OCI-LY7 (cell line): ENCODE data around the gene NOXO1. TPM values are rescaled to one million over a fixed set of nuclear protein-coding genes. Genes with fewer than 3 reads are reported as not detected.

Source experiments
- BruUV-seq: library from RNA; stranded (reverse); fragments of 400-500 nt; replicated peaks from 2 replicates; lab custom pipeline; 2021; lab: Mats Ljungman, UMichigan
- CTCF ChIA-PET: fragments of 300-600 bp; sonication (Branson Sonifier 250); formaldehyde crosslinking; loops from one replicate; lab custom pipeline; 2022; ENCODE audit warnings: antibody characterized with exemption; ENCODE audit not compliant: unreplicated experiment; lab: Charles Lee
- POLR2A ChIA-PET: fragments of 300-600 bp; sonication (Branson Sonifier 250); formaldehyde crosslinking; loops from one replicate; lab custom pipeline; 2022; ENCODE audit warnings: antibody characterized with exemption; lab: Charles Lee
- DNase-seq: peaks from one replicate; pipeline ENCODE4 v3.0.0-alpha.2; 2015; ENCODE audit warnings: low spot score
- H2AFZ ChIP-seq: fragments of 200-600 bp; sonication (generic), shearing (Covaris generic); 2 replicates; pipeline ENCODE4 v1.6.1; 2014; ENCODE audit warnings: mild to moderate bottlenecking, antibody characterized with exemption, low read length, moderate library complexity
- H3K27ac ChIP-seq: fragments of 200-600 bp; sonication (generic); 2 replicates; pipeline ENCODE4 v1.5.1; 2014; ENCODE audit warnings: mixed run types, low read depth, mild to moderate bottlenecking, moderate library complexity, low read length, inconsistent platforms; ENCODE audit not compliant: poor library complexity, severe bottlenecking
- H3K36me3 ChIP-seq: fragments of 200-600 bp; sonication (generic); 2 replicates; pipeline ENCODE4 v1.6.1; 2014; ENCODE audit warnings: mild to moderate bottlenecking, antibody characterized with exemption, low read length, moderate library complexity, mixed read lengths; ENCODE audit not compliant: insufficient read depth
- H3K4me1 ChIP-seq: fragments of 200-600 bp; sonication (generic); 2 replicates; pipeline ENCODE4 v1.5.1; 2014; ENCODE audit warnings: mild to moderate bottlenecking, low read length; ENCODE audit not compliant: insufficient read depth, poor library complexity, severe bottlenecking
- H3K4me2 ChIP-seq: fragments of 200-600 bp; sonication (generic); 2 replicates; pipeline ENCODE4 v1.6.1; 2014; ENCODE audit warnings: mild to moderate bottlenecking, low read length
- H3K4me3 ChIP-seq: fragments of 200-600 bp; sonication (generic); 2 replicates; pipeline ENCODE4 v1.5.1; 2014; ENCODE audit warnings: mild to moderate bottlenecking, low read depth, low read length; ENCODE audit not compliant: poor library complexity, severe bottlenecking
- H3K79me2 ChIP-seq: fragments of 200-600 bp; sonication (generic); 2 replicates; pipeline ENCODE4 v1.6.1; 2016; ENCODE audit warnings: low read depth, mild to moderate bottlenecking, low read length, moderate library complexity, mixed read lengths; ENCODE audit not compliant: insufficient read depth
- H3K9me2 ChIP-seq: fragments of 200-600 bp; sonication (generic); 2 replicates; pipeline ENCODE4 v1.6.1; 2016; ENCODE audit warnings: mild to moderate bottlenecking, low read length, mixed read lengths; ENCODE audit not compliant: insufficient read depth
- H3K9me3 ChIP-seq: fragments of 200-600 bp; sonication (generic); 2 replicates; pipeline ENCODE4 v1.6.1; 2014; ENCODE audit warnings: mild to moderate bottlenecking, mixed run types, low read length, mixed read lengths
- H4K20me1 ChIP-seq: fragments of 200-600 bp; sonication (generic); 2 replicates; pipeline ENCODE4 v1.6.1; 2014; ENCODE audit warnings: mild to moderate bottlenecking, antibody characterized with exemption, low read length, moderate library complexity, mixed read lengths; ENCODE audit not compliant: insufficient read depth
- EZH2phosphoT487 ChIP-seq: fragments of 200-600 bp; sonication (generic); IDR thresholded peaks from 2 replicates; pipeline ENCODE4 v1.6.1; 2018; ENCODE audit warnings: low read depth, borderline replicate concordance, mild to moderate bottlenecking, mixed run types, antibody characterized with exemption, low read length, moderate library complexity, mixed read lengths
- intact Hi-C: fragments of 100-400 bp; cut with micrococcal nuclease; formaldehyde crosslinking; loops from one replicate; pipeline ENCODE4 v1.10.0; 2022; ENCODE audit not compliant: unreplicated experiment
- total RNA-seq, 2 experiments: library from RNA; depleted of rRNA in 1 of 2; stranded (reverse); fragments of >200 nt in 1 of 2; shearing (Covaris generic) in 1 of 2; gene quantifications; 2 replicates each; pipeline ENCODE4 v1.2.3, GENCODE V29; 2014 to 2022
- TF ChIP-seq, protein P1 (sequence below): fragments of 200-600 bp; sonication (generic); conservative IDR thresholded peaks from 2 replicates; pipeline ENCODE4 v1.5.1; 2014; ENCODE audit warnings: mild to moderate bottlenecking, antibody characterized with exemption, low read length, moderate library complexity, mixed read lengths

The NOXO1 gene
- total RNA-seq, 2 experiments from 2014 or later = 0.22 to 0.30 TPM

DNA sequence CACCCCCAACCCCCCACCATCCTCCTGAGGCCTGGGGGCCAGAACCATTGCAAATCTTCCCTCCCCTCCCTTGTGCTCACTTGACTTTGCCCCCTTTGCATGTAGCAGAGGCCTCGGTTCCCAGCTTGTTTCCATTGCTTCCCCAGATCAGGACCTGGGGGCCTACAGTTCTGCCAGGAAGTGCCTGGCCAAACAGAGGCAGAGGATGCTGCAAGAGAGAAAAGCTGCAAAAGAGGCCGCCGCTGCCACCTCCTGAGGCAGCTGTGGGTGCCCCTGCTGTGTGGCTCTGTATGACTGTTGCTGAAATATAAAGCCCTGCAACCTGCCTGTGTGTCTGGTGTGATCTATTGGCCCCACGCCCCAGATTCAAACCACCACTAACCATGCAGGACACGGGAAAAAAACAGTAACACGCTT is 19.6 kb downstream of the NOXO1 start:
- no peak for TF ChIP-seq EZH2phosphoT487
- TF ChIP-seq, protein P1, sequence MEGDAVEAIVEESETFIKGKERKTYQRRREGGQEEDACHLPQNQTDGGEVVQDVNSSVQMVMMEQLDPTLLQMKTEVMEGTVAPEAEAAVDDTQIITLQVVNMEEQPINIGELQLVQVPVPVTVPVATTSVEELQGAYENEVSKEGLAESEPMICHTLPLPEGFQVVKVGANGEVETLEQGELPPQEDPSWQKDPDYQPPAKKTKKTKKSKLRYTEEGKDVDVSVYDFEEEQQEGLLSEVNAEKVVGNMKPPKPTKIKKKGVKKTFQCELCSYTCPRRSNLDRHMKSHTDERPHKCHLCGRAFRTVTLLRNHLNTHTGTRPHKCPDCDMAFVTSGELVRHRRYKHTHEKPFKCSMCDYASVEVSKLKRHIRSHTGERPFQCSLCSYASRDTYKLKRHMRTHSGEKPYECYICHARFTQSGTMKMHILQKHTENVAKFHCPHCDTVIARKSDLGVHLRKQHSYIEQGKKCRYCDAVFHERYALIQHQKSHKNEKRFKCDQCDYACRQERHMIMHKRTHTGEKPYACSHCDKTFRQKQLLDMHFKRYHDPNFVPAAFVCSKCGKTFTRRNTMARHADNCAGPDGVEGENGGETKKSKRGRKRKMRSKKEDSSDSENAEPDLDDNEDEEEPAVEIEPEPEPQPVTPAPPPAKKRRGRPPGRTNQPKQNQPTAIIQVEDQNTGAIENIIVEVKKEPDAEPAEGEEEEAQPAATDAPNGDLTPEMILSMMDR = no peak
- Histone ChIP-seq H3K36me3 (peaks cover 57% of the 10 kb centered on the region), H4K20me1 (peaks cover 14% of the 10 kb centered on the region), H3K4me2 (peak overlapping the region; percentile 96), H3K27ac (peak overlapping the region; percentile 80), H3K79me2 (peaks cover 60% of the 10 kb centered on the region), H3K9me3 (no peaks in the 10 kb centered on the region), H3K4me3 (peak overlapping the region; percentile 82), H3K9me2 (no peaks in the 10 kb centered on the region), H3K4me1 (peaks cover 37% of the 10 kb centered on the region), H2AFZ (no peak overlapping the region)
- POLR2A ChIA-PET = no interaction called here
- DNase-seq = peak; percentile 59
- intact Hi-C loops = no loop called here
- CTCF ChIA-PET = no interaction called here
- no TSS peak for BruUV-seq

DNA sequence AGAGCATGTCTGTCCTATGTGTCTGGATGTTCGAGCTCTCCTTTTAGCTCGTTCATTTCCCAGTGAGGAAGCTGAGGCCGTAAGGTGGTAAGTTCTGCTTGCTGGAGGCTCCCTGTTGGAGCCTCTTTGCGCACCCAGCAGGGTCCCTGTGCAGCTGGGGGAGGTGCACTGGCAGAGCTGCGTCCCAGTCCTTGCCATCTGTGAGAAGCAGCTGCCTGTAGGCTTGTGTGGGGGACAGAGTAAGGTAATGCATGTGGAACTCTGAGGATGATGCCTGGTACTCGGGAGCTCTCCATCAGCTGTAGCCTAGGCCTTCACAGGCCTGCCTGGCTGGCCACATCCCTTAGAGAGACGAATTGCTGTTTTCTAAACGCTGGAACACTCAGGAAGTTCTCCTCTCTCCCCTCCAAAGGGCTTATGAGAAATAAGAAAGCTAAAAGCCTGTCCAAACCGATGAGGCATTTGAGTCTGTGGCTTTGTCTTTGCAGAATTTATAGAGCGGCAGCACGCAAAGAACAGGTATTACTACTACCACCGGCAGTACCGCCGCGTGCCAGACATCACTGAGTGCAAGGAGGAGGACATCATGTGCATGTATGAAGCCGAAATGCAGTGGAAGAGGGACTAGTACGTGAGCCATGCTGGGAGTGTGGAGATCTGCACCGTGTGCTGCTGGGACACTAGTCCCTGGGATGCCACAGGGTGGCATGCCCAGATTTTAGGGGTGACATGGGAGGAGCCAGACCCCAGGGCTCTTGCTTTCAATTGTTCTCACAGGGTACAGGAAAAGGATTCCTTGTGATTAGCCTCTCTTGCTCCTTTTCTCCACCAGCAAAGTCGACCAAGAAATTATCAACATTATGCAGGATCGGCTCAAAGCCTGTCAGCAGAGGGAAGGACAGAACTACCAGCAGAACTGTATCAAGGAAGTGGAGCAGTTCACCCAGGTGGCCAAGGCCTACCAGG is 20.3 kb downstream of the NOXO1 start:
- ChIA-PET POLR2A (interaction anchor here (0.5 to 0.8 kb wide), 3 partner anchors 10 to 540 kb away, joined by 3 to 4 read pairs (median 3); no protein-coding TSS in a partner anchor), CTCF (no interaction called here)
- TF ChIP-seq EZH2phosphoT487 = no peak
- TF ChIP-seq, protein P1 = peak; percentile 27; the same call in 1 of the 2 replicates
- H3K27ac ChIP-seq = peak overlapping the region; percentile 80
- H4K20me1 ChIP-seq = peaks cover 14% of the 10 kb centered on the region
- H3K36me3 ChIP-seq = peaks cover 52% of the 10 kb centered on the region
- no peaks in the 10 kb centered on the region for H3K9me2 ChIP-seq
- H2AFZ ChIP-seq = no peak overlapping the region
- BruUV-seq = TSS peak; percentile 65
- peak overlapping the region; percentile 96 for H3K4me2 ChIP-seq
- intact Hi-C loops = no loop called here
- H3K79me2 ChIP-seq = peaks cover 53% of the 10 kb centered on the region
- peak overlapping the region; percentile 82 for H3K4me3 ChIP-seq
- H3K9me3 ChIP-seq = no peaks in the 10 kb centered on the region
- H3K4me1 ChIP-seq = peaks cover 33% of the 10 kb centered on the region
- DNase-seq = peak; percentile 69
